ENCODE measurements around the gene CLUH.

DNA sequence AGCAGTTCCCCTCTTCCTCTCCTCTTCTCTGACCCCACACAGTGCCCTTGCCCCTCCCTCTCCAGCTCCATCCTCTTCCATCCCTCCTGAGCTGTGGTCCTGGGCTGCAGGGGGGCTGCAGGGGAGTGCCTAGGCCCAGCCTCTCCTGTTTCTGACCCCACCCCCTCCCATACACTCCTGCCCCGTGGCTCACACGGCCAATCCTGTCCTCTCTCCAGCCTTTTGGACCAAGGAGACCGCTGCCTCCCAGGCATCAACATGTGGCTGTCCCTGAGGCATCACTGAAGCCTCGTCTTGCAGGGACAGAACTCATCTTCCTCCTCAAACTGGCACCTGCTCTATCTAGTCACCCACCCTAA lies 6.7 kb downstream of the CLUH start:
- TF ChIP-seq CTCF (IDR thresholded peaks at IDR 0.05; ENCODE audit: low read depth, low read length) (no peak), POLR2A (IDR thresholded peaks at IDR 0.05; ENCODE audit: extremely low read depth, insufficient read length) (no peak)

Measured in NB4 (cell line).